GM12878 (cell line): ENCODE results near the gene EAF1. TPM values are rescaled to one million over a fixed set of nuclear protein-coding genes. Genes with fewer than 3 reads are reported as not detected.

Experiments used
- ATAC-seq: fragments of 200-7000 bp; cut with Tn5 transposase; 3 replicates; pipeline ENCODE4 v1.9.1; 2020; ENCODE audit warnings: mild to moderate bottlenecking, moderate library complexity
- BruUV-seq: library from RNA; stranded (reverse); fragments of 400-500 nt; replicated peaks from 2 replicates; lab custom pipeline; 2021; lab: Mats Ljungman, UMichigan
- CTCF ChIA-PET: fragments of 300-600 bp; sonication (Branson Sonifier 250); formaldehyde crosslinking; extraction: SDS; loops from one replicate; lab custom pipeline; 2021; ENCODE audit warnings: inconsistent platforms; lab: Yijun Ruan, JAX
- POLR2A ChIA-PET: fragments of 350-600 bp; formaldehyde crosslinking; extraction: SDS; loops from one replicate; lab custom pipeline; 2021; ENCODE audit warnings: inconsistent platforms; lab: Charles Lee
- RAD21 ChIA-PET: fragments of 300-600 bp; sonication (Branson Sonifier 250); formaldehyde crosslinking; loops from one replicate; lab custom pipeline; 2023; ENCODE audit warnings: antibody characterized with exemption; ENCODE audit not compliant: unreplicated experiment; lab: Charles Lee
- SMC1A ChIA-PET: fragments of 300-600 bp; sonication (Branson Sonifier 250); formaldehyde crosslinking; loops from one replicate; lab custom pipeline; 2023; ENCODE audit not compliant: unreplicated experiment, uncharacterized antibody; lab: Charles Lee
- DNase-seq: peaks from one replicate; pipeline ENCODE4 v3.0.0-alpha.2; 2011; ENCODE audit warnings: low read depth, low spot score
- FAIRE-seq: peaks from 3 replicates; lab custom pipeline; 2011; peaks lifted over from hg19 to GRCh38; lab: Jason Lieb, UNC
- H2AFZ ChIP-seq: 2 replicates; pipeline ENCODE4 v1.6.0; 2011; ENCODE audit warnings: low read depth, low read length, control low read depth; ENCODE audit not compliant: control insufficient read depth
- H3K27ac ChIP-seq: 2 replicates; pipeline ENCODE4 v1.5.1; 2011; ENCODE audit warnings: control low read depth; ENCODE audit not compliant: control insufficient read depth, insufficient read depth
- H3K27me3 ChIP-seq, 2 experiments: replicated peaks in 1 of 2; 2 replicates each; pipeline versions ENCODE4 v1.6.0 to v1.6.1; 2011; ENCODE audit warnings: low read length in 1 of 2; ENCODE audit not compliant: control insufficient read depth in 2 of 2, insufficient read depth in 2 of 2
- H3K36me3 ChIP-seq, 2 experiments: 2 replicates each; pipeline ENCODE4 v1.5.1; 2011; ENCODE audit warnings: low read length in 1 of 2; ENCODE audit not compliant: control insufficient read depth in 2 of 2, insufficient read depth in 2 of 2
- H3K4me1 ChIP-seq: 2 replicates; pipeline ENCODE4 v1.6.1; 2011; ENCODE audit warnings: mild to moderate bottlenecking, low read length, moderate library complexity, mixed read lengths; ENCODE audit not compliant: control insufficient read depth, insufficient read depth
- H3K4me2 ChIP-seq: 2 replicates; pipeline ENCODE4 v1.6.0; 2011; ENCODE audit warnings: control low read depth; ENCODE audit not compliant: control insufficient read depth, insufficient read depth
- H3K4me3 ChIP-seq: fragments of 200-600 bp; sonication (generic); 2 replicates; pipeline ENCODE4 v1.5.1; 2016
- H3K79me2 ChIP-seq: 2 replicates; pipeline ENCODE4 v1.6.0; 2011; ENCODE audit warnings: low read length; ENCODE audit not compliant: control insufficient read depth, insufficient read depth
- H3K9ac ChIP-seq: 2 replicates; pipeline ENCODE4 v1.8.0; 2011; ENCODE audit warnings: low read length, control low read depth, mixed read lengths; ENCODE audit not compliant: control insufficient read depth, insufficient read depth
- H3K9me3 ChIP-seq: replicated peaks from 3 replicates; pipeline ENCODE4 v1.5.1; 2011; ENCODE audit warnings: mild to moderate bottlenecking, low read length; ENCODE audit not compliant: control insufficient read depth, insufficient read depth
- H4K20me1 ChIP-seq: 2 replicates; pipeline ENCODE4 v1.6.0; 2011; ENCODE audit not compliant: control insufficient read depth, insufficient read depth
- CREM ChIP-seq: IDR thresholded peaks from 2 replicates; pipeline ENCODE4 v1.6.1; 2014; ENCODE audit warnings: antibody characterized with exemption, low read depth
- MTA2 ChIP-seq: fragments of 450-650 bp; IDR thresholded peaks from 2 replicates; pipeline ENCODE4 v1.6.1; 2016; ENCODE audit warnings: low read depth, mild to moderate bottlenecking, moderate library complexity
- RFX5 ChIP-seq: IDR thresholded peaks from 2 replicates; pipeline ENCODE4 v1.6.1; 2011; ENCODE audit warnings: low read depth, low read length, improper control_type of control experiment
- SMAD5 ChIP-seq: IDR thresholded peaks from 2 replicates; pipeline ENCODE4 v1.6.1; 2016; ENCODE audit warnings: antibody characterized with exemption, low read depth
- TCF3 ChIP-seq: IDR thresholded peaks from 2 replicates; pipeline ENCODE4 v1.6.1; 2012; ENCODE audit warnings: low read depth, mild to moderate bottlenecking, low read length, borderline replicate concordance; ENCODE audit not compliant: insufficient read depth
- WGBS: methylation state at CpG from one replicate; pipeline ENCODE4 v1.1.6; 2016; ENCODE audit warnings: low lambda C conversion rate; ENCODE audit not compliant: insufficient replicate concordance, insufficient coverage; ENCODE audit errors: missing lambda C conversion rate; 5-methylcytosine and 5-hydroxymethylcytosine counted together
- in situ Hi-C: fragments of 300-500 bp; cut with MboI; formaldehyde crosslinking; loops from 9 replicates; pipeline ENCODE4 v1.14.3; 2018; ENCODE audit warnings: mixed read lengths
- intact Hi-C: fragments of 100-400 bp; cut with micrococcal nuclease; formaldehyde crosslinking; loops from one replicate; pipeline ENCODE4 v1.14.2; 2022; ENCODE audit not compliant: unreplicated experiment
- polyA plus RNA-seq, 11 experiments: library from polyadenylated mRNA; depleted of rRNA in 4 of 11; unstranded in 6 of 11; stranded (reverse) in 5 of 11; fragments of >200 nt; fragmentation: Nextera tagmentation in 4 of 11; fragmentation: Illumina TruSeq in 1 of 11; extraction: Ambion mirVana in 4 of 11; extraction: Trizol in 1 of 11; gene quantifications; 1 replicate in 1 of 11; 2 replicates in 10 of 11; pipeline versions ENCODE4 v1.2.1 to v1.2.3, GENCODE V29; 2011 to 2016; ENCODE audit warnings: inconsistent platforms in 2 of 11, missing spikeins in 2 of 11, low read depth in 1 of 11
- total RNA-seq, 4 experiments: library from RNA; depleted of rRNA in 3 of 4; stranded (reverse); fragments of >200 nt in 3 of 4; fragmentation: Illumina TruSeq in 1 of 4; extraction: Trizol in 1 of 4; gene quantifications; 2 replicates each; pipeline versions ENCODE4 v1.2.1 to v1.2.3, GENCODE V29; 2013 to 2021
- TF ChIP-seq, protein P1 (sequence below): fragments of 450-650 bp; formaldehyde crosslinking; IDR thresholded peaks from 2 replicates; pipeline ENCODE4 v1.5.0; 2022; ENCODE audit warnings: mild to moderate bottlenecking, missing genetic modification characterization
- TF ChIP-seq, protein P2 (sequence below): fragments of 450-650 bp; IDR thresholded peaks from 2 replicates; pipeline ENCODE4 v1.6.1; 2018; ENCODE audit warnings: borderline replicate concordance, mild to moderate bottlenecking; ENCODE audit not compliant: partially characterized antibody
- TF ChIP-seq, protein P3 (sequence below): fragments of 150-350 bp; IDR thresholded peaks from 2 replicates; pipeline ENCODE4 v1.6.1; 2014; ENCODE audit warnings: mild to moderate bottlenecking, low read depth, low read length

The EAF1 gene
- total and polyA plus RNA-seq, 10 of the 15 experiments (the other 5 are each of a cell fraction or from before 2014, with no cell fraction given) = 6.8 to 21.6 (median 15.6) TPM

DNA sequence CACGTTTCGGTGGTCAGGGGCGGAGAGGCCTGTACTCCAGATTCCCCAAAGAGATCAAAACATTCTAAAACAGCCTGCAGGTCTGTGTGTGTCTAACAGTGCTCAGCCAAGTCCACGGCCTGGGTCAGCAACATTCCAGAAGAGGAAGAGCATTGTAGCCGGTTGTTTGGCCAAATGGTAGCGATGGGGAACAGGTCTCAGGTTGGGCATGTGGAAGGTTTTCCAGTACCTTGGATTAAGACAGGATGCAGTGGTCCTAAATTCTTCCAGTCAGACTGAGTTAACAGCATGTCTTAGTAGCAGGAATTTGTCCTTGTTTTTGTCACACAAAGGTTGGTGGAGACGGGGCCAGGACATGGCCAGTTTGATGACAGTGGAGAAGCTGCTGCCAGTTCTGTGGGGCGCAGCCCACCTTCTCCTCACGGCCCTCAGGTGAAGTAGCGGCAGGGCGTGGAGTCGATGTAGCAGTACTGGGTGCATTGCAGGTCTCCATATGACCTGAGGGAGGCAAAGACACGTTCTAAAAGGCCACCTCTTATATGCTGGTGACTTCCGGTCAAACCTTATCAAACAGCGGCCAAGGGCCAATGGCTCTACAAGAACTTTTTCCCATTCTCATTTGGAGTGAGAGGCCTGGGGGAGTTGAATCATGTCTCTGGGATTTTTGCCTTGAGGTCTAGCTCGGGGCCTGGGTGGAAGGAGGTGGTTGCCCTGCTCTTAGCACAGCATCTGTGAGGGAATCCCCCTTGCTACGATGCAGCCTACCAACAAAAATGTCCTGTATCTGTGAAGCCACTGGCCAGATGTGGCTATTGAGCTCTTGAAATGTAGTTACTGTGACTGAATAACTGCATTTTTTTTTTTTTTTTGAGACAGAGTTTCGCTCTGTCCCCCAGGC, 24.1 kb downstream of the EAF1 start (continued):
- TF ChIP-seq, protein P1, sequence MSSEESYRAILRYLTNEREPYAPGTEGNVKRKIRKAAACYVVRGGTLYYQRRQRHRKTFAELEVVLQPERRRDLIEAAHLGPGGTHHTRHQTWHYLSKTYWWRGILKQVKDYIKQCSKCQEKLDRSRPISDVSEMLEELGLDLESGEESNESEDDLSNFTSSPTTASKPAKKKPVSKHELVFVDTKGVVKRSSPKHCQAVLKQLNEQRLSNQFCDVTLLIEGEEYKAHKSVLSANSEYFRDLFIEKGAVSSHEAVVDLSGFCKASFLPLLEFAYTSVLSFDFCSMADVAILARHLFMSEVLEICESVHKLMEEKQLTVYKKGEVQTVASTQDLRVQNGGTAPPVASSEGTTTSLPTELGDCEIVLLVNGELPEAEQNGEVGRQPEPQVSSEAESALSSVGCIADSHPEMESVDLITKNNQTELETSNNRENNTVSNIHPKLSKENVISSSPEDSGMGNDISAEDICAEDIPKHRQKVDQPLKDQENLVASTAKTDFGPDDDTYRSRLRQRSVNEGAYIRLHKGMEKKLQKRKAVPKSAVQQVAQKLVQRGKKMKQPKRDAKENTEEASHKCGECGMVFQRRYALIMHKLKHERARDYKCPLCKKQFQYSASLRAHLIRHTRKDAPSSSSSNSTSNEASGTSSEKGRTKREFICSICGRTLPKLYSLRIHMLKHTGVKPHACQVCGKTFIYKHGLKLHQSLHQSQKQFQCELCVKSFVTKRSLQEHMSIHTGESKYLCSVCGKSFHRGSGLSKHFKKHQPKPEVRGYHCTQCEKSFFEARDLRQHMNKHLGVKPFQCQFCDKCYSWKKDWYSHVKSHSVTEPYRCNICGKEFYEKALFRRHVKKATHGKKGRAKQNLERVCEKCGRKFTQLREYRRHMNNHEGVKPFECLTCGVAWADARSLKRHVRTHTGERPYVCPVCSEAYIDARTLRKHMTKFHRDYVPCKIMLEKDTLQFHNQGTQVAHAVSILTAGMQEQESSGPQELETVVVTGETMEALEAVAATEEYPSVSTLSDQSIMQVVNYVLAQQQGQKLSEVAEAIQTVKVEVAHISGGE (CRISPR knock-in tag) = no peak
- TF ChIP-seq, protein P2, sequence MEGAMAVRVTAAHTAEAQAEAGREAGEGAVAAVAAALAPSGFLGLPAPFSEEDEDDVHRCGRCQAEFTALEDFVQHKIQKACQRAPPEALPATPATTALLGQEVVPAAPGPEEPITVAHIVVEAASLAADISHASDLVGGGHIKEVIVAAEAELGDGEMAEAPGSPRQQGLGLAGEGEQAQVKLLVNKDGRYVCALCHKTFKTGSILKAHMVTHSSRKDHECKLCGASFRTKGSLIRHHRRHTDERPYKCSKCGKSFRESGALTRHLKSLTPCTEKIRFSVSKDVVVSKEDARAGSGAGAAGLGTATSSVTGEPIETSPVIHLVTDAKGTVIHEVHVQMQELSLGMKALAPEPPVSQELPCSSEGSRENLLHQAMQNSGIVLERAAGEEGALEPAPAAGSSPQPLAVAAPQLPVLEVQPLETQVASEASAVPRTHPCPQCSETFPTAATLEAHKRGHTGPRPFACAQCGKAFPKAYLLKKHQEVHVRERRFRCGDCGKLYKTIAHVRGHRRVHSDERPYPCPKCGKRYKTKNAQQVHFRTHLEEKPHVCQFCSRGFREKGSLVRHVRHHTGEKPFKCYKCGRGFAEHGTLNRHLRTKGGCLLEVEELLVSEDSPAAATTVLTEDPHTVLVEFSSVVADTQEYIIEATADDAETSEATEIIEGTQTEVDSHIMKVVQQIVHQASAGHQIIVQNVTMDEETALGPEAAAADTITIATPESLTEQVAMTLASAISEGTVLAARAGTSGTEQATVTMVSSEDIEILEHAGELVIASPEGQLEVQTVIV = no peak

DNA sequence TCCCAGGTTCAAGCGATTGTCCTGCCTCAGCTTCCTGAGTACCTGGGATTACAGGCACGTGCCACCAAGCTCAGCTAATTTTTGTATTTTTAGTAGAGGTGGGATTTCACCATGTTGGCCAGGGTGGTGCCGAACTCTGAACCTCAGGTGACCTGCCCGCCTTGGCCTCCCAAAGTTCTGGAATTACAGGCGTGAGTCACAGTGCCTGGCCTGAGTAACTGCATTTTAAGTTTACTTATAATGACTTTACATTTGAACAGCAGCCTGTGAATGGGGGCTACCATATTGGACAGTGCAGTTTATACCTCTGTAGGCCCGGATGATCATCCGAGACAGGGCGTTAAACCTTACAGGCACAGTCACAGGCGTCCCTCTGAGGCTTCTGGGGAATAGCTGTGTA, 24.8 kb downstream of the EAF1 start:
- ATAC-seq = no peak
- 56% methylated on average over 9 of the region's 9 CpGs for whole genome bisulfite sequencing
- ChIA-PET RAD21 (interaction anchor here (0.6 kb wide), 1 partner anchor 118 kb away, joined by 3 read pairs; no protein-coding TSS in a partner anchor), SMC1A (interaction anchor here (1.1 kb wide), 1 partner anchor 22 kb away, joined by 3 read pairs; no protein-coding TSS in a partner anchor), CTCF (interaction anchor here (1.0 kb wide), 1 partner anchor 15 kb away, joined by 3 read pairs; no protein-coding TSS in a partner anchor), POLR2A (no interaction called here)
- FAIRE-seq = no peak
- TF ChIP-seq RFX5 = no peak
- no peak for TF ChIP-seq MTA2
- TF ChIP-seq, protein P3, sequence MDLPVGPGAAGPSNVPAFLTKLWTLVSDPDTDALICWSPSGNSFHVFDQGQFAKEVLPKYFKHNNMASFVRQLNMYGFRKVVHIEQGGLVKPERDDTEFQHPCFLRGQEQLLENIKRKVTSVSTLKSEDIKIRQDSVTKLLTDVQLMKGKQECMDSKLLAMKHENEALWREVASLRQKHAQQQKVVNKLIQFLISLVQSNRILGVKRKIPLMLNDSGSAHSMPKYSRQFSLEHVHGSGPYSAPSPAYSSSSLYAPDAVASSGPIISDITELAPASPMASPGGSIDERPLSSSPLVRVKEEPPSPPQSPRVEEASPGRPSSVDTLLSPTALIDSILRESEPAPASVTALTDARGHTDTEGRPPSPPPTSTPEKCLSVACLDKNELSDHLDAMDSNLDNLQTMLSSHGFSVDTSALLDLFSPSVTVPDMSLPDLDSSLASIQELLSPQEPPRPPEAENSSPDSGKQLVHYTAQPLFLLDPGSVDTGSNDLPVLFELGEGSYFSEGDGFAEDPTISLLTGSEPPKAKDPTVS = no peak
- no peak for TF ChIP-seq SMAD5
- TF ChIP-seq CREM = no peak
- no peak for TF ChIP-seq TCF3
- Histone ChIP-seq H3K27ac (no peak overlapping the region), H3K4me1 (no peaks in the 10 kb centered on the region), H3K9me3 (no peaks in the 10 kb centered on the region), H3K4me2 (no peak overlapping the region), H3K79me2 (no peaks in the 10 kb centered on the region), H2AFZ (no peak overlapping the region), H3K4me3 (no peak overlapping the region), H3K9ac (no peak overlapping the region), H3K27me3 (no peaks in the 10 kb centered on the region), H3K36me3 (no peaks in the 10 kb centered on the region), H4K20me1 (no peaks in the 10 kb centered on the region)
- no peak for DNase-seq
- BruUV-seq = no TSS peak
- intact Hi-C loops (no loop called here), in situ Hi-C loops (no loop called here)
